GM12891 (cell line): ENCODE results near the gene LRRIQ3.

Experiments
- POLR2A ChIP-seq: IDR thresholded peaks from 2 replicates; pipeline ENCODE4 v1.6.1; 2011; ENCODE audit warnings: low read depth, low read length, control low read depth
- POLR2AphosphoS5 ChIP-seq: IDR thresholded peaks from 2 replicates; pipeline ENCODE4 v1.6.1; 2011; ENCODE audit warnings: low read depth, low read length, control low read depth
- SPI1 ChIP-seq: IDR thresholded peaks from 2 replicates; pipeline ENCODE4 v1.6.1; 2011; ENCODE audit warnings: low read depth, low read length, control low read depth

DNA sequence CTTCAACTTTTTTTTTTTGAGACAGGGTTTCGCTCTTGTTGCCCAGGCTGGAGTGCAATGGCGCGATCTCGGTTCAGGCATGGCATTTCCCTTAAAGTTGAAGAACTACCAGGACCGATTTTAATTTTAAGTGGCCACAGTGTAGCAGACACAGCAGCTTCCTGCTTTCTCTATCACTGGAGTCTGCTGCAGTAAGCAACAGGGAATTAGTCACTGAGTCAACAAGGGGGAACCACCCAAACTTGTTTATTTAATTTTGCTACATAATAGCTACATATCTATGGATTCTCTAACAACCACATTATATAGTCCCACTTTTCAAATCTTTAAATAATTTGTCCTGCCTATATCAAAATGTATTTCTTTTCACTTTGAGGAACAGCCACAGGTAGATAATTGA lies 24.7 kb upstream of the LRRIQ3 start:
- no peak for TF ChIP-seq SPI1
- TF ChIP-seq POLR2A: no peak
- no peak for TF ChIP-seq POLR2AphosphoS5
